ENCODE data around the gene CYFIP2.

Gene CYFIP2

GRCh38 chr5:157359356-157360055 is 93.6 kb downstream of the CYFIP2 start:
- DNase-seq (ENCODE audit: low read depth) = no peak

GRCh38 chr5:157362012-157362411 is 96.1 kb downstream of the CYFIP2 start:
- no peak for DNase-seq (ENCODE audit: low read depth)

- DNase-seq (ENCODE audit: low read depth) = no peak
These were observed 96.6 kb downstream of the CYFIP2 start for GRCh38 chr5:157362502-157362901.

GRCh38 chr5:157362982-157363381 is 97.1 kb downstream of the CYFIP2 start:
- DNase-seq (ENCODE audit: low read depth) = no peak

GRCh38 chr5:157365732-157366131 is 99.8 kb downstream of the CYFIP2 start:
- no peak for DNase-seq (ENCODE audit: low read depth)

GRCh38 chr5:157366741-157367674 is 101.1 kb downstream of the CYFIP2 start:
- DNase-seq (ENCODE audit: low read depth) = no peak

GRCh38 chr5:157369507-157369906 is 103.6 kb downstream of the CYFIP2 start:
- DNase-seq (ENCODE audit: low read depth) = no peak

- no peak for DNase-seq (ENCODE audit: low read depth)
These were observed 105.0 kb downstream of the CYFIP2 start for GRCh38 chr5:157370967-157371366.

- no peak for DNase-seq (ENCODE audit: low read depth)
These were observed 105.9 kb downstream of the CYFIP2 start for GRCh38 chr5:157371655-157372471.

GRCh38 chr5:157372472-157372822 is 106.5 kb downstream of the CYFIP2 start:
- no peak for DNase-seq (ENCODE audit: low read depth)

- DNase-seq (ENCODE audit: low read depth) = no peak
These were observed 112.6 kb downstream of the CYFIP2 start for GRCh38 chr5:157378509-157378908.

- no peak for DNase-seq (ENCODE audit: low read depth)
These were observed 114.1 kb downstream of the CYFIP2 start for GRCh38 chr5:157379983-157380382.

GRCh38 chr5:157381746-157382145 is 115.8 kb downstream of the CYFIP2 start:
- DNase-seq (ENCODE audit: low read depth) = no peak

- DNase-seq (ENCODE audit: low read depth) = no peak
These were observed 117.3 kb downstream of the CYFIP2 start for GRCh38 chr5:157382996-157383800.

GRCh38 chr5:157384971-157385709 is 119.2 kb downstream of the CYFIP2 start:
- DNase-seq (ENCODE audit: low read depth) = no peak

- DNase-seq (ENCODE audit: low read depth) = no peak
These were observed 121.2 kb downstream of the CYFIP2 start for GRCh38 chr5:157387041-157387563.

GRCh38 chr5:157387683-157388093 is 121.8 kb downstream of the CYFIP2 start:
- no peak for DNase-seq (ENCODE audit: low read depth)

GRCh38 chr5:157388111-157388710 is 122.3 kb downstream of the CYFIP2 start:
- no peak for DNase-seq (ENCODE audit: low read depth)

GRCh38 chr5:157389103-157389502 is 123.2 kb downstream of the CYFIP2 start:
- DNase-seq (ENCODE audit: low read depth) = no peak

- DNase-seq (ENCODE audit: low read depth) = no peak
These were observed 124.2 kb downstream of the CYFIP2 start for GRCh38 chr5:157390133-157390532.

Data from activated T-cell treated with anti-CD3 and anti-CD28 coated beads for 24 hours (primary cell).